ENCODE measurements around the gene PARD3. TPM values are rescaled to one million over a fixed set of nuclear protein-coding genes. Genes with fewer than 3 reads are reported as not detected.

Gene PARD3
- total and polyA plus RNA-seq, 2 experiments from 2014 or later: 47.2 to 59.7 TPM

DNA sequence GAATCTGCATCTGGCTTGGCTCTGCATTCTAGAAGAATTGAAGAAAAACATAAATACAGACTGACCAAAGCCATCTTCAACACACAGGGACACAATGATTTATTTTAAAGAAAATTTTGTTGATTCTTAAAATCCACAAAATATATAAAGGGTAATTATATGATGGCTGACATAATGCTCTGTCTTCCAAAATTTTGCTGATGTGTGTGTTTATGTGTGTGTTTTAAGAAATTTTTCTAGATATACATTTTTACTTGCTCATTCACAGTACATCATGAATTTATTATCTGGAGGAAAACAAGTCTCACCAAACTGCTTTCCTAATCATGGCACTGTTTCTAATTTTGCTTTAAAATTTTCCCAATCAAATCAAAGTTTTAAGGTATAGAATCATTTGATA lies 442.6 kb downstream of the PARD3 start:
- no peak for TF ChIP-seq EZH2 (IDR thresholded peaks at IDR 0.05; ENCODE audit: borderline replicate concordance)
- TF ChIP-seq EZH2phosphoT487 (IDR thresholded peaks at IDR 0.05; ENCODE audit: low read depth, severe bottlenecking, unreplicated experiment): no peak
- TF ChIP-seq, protein P1, sequence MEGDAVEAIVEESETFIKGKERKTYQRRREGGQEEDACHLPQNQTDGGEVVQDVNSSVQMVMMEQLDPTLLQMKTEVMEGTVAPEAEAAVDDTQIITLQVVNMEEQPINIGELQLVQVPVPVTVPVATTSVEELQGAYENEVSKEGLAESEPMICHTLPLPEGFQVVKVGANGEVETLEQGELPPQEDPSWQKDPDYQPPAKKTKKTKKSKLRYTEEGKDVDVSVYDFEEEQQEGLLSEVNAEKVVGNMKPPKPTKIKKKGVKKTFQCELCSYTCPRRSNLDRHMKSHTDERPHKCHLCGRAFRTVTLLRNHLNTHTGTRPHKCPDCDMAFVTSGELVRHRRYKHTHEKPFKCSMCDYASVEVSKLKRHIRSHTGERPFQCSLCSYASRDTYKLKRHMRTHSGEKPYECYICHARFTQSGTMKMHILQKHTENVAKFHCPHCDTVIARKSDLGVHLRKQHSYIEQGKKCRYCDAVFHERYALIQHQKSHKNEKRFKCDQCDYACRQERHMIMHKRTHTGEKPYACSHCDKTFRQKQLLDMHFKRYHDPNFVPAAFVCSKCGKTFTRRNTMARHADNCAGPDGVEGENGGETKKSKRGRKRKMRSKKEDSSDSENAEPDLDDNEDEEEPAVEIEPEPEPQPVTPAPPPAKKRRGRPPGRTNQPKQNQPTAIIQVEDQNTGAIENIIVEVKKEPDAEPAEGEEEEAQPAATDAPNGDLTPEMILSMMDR (IDR thresholded peaks at IDR 0.05; ENCODE audit: poor library complexity): no peak
- Histone ChIP-seq H3K4me1 (ENCODE audit: insufficient read depth) (no peaks in the 10 kb centered on the region), H3K36me3 (replicated peaks; ENCODE audit: insufficient read depth, low read depth) (no peaks in the 10 kb centered on the region), H3K4me3 (no peak overlapping the region), H3K4me2 (no peak overlapping the region), H4K20me1 (ENCODE audit: insufficient read depth, poor library complexity, severe bottlenecking) (no peaks in the 10 kb centered on the region), H3K27me3 (no peaks in the 10 kb centered on the region), H3K79me2 (no peaks in the 10 kb centered on the region), H3K9me2 (replicated peaks; ENCODE audit: insufficient read depth) (no peaks in the 10 kb centered on the region), H3K27ac (no peak overlapping the region), H3K9me3 (ENCODE audit: low read depth) (no peaks in the 10 kb centered on the region), H2AFZ (no peak overlapping the region)
- no peak for DNase-seq (ENCODE audit: low spot score)

DNA sequence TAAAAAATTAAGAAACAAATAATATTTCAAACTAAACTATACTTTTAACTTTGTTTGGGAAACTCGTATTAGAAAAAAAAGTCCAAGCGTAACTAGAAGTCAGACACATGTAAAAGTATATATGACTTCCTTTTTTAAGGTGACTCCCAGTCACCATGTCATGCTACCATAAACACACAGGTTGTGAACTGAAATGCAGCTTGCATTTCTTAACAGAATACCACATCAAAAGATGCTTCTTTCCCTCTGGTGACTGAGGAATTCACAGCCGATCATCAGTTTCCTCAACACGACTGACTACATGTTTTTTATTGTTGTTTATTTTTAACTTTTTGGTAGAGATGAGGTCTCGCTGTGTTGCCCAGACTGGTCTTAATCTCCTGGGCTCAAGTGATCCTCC lies 445.0 kb downstream of the PARD3 start:
- Histone ChIP-seq H3K4me2 (no peak overlapping the region), H4K20me1 (ENCODE audit: insufficient read depth, poor library complexity, severe bottlenecking) (no peaks in the 10 kb centered on the region), H3K9me2 (replicated peaks; ENCODE audit: insufficient read depth) (no peaks in the 10 kb centered on the region), H3K36me3 (replicated peaks; ENCODE audit: insufficient read depth, low read depth) (no peaks in the 10 kb centered on the region), H2AFZ (no peak overlapping the region), H3K79me2 (no peaks in the 10 kb centered on the region), H3K27me3 (no peaks in the 10 kb centered on the region), H3K9me3 (ENCODE audit: low read depth) (no peaks in the 10 kb centered on the region), H3K4me1 (ENCODE audit: insufficient read depth) (no peaks in the 10 kb centered on the region), H3K27ac (no peak overlapping the region), H3K4me3 (no peak overlapping the region)
- no peak for TF ChIP-seq EZH2 (IDR thresholded peaks at IDR 0.05; ENCODE audit: borderline replicate concordance)
- no peak for TF ChIP-seq EZH2phosphoT487 (IDR thresholded peaks at IDR 0.05; ENCODE audit: low read depth, severe bottlenecking, unreplicated experiment)
- TF ChIP-seq, protein P1 (IDR thresholded peaks at IDR 0.05; ENCODE audit: poor library complexity): no peak
- 94% methylated on average over 5 of the region's 5 CpGs for WGBS (ENCODE audit: low lambda C conversion rate, missing lambda C conversion rate)
- no peak for DNase-seq (ENCODE audit: low spot score)

DNA sequence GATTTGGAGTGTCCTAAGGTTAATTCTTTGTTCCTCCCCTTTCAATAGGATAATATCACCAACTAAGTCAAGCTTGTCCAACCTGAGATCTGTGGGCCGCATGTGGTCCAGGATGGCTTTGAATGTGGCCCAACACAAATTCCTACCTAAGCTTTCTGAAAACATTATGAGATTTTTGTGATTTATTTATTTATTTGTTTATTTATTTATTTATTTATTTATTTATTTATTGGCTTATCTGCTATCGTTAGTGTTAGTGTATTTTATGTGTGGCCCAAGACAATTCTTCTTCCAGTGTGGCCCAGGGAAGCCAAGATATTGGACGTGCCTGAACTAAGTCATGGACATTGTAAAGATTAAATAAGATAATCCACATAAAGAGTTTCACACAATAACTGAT lies 446.0 kb downstream of the PARD3 start:
- H3K79me2 ChIP-seq: no peaks in the 10 kb centered on the region
- H3K36me3 ChIP-seq (replicated peaks; ENCODE audit: insufficient read depth, low read depth): no peaks in the 10 kb centered on the region
- no peaks in the 10 kb centered on the region for H3K9me3 ChIP-seq (ENCODE audit: low read depth)
- 94% methylated on average over 3 of the region's 3 CpGs for WGBS (ENCODE audit: low lambda C conversion rate, missing lambda C conversion rate)
- no peaks in the 10 kb centered on the region for H3K4me1 ChIP-seq (ENCODE audit: insufficient read depth)
- H3K27ac ChIP-seq: no peak overlapping the region
- no peak for DNase-seq (ENCODE audit: low spot score)
- H3K4me3 ChIP-seq: no peak overlapping the region
- H3K27me3 ChIP-seq: no peaks in the 10 kb centered on the region
- H4K20me1 ChIP-seq (ENCODE audit: insufficient read depth, poor library complexity, severe bottlenecking): no peaks in the 10 kb centered on the region
- H3K9me2 ChIP-seq (replicated peaks; ENCODE audit: insufficient read depth): no peaks in the 10 kb centered on the region
- TF ChIP-seq EZH2phosphoT487 (IDR thresholded peaks at IDR 0.05; ENCODE audit: low read depth, severe bottlenecking, unreplicated experiment) (no peak), EZH2 (IDR thresholded peaks at IDR 0.05; ENCODE audit: borderline replicate concordance) (no peak)
- TF ChIP-seq, protein P1 (IDR thresholded peaks at IDR 0.05; ENCODE audit: poor library complexity): no peak
- no peak overlapping the region for H2AFZ ChIP-seq
- H3K4me2 ChIP-seq: no peak overlapping the region
